HepG2 (cell line): Measurements from ENCODE around the gene NIPAL3. TPM values are rescaled to one million over a fixed set of nuclear protein-coding genes. Genes with fewer than 3 reads are reported as not detected.

Experiments
- ATAC-seq: fragments of 200-7000 bp; cut with Tn5 transposase; 3 replicates; pipeline ENCODE4 v1.9.1; 2020; ENCODE audit warnings: mild to moderate bottlenecking, moderate library complexity
- BruUV-seq: library from RNA; stranded (reverse); fragments of 400-500 nt; replicated peaks from 2 replicates; lab custom pipeline; 2021; lab: Mats Ljungman, UMichigan
- CTCF ChIA-PET: fragments of 300-600 bp; formaldehyde crosslinking; extraction: SDS; loops from one replicate; lab custom pipeline; 2021; ENCODE audit warnings: low total read pairs, inconsistent platforms, low intra/inter-chr PET ratio; lab: Yijun Ruan, JAX
- POLR2A ChIA-PET: fragments of 350-600 bp; sonication (Branson Sonifier 250); formaldehyde crosslinking; loops from one replicate; lab custom pipeline; 2020; ENCODE audit warnings: antibody characterized with exemption, inconsistent platforms; lab: Yijun Ruan, JAX
- DNase-seq: peaks from one replicate; pipeline ENCODE4 v3.0.0-alpha.2; 2015; ENCODE audit warnings: low spot score
- FAIRE-seq: peaks from 3 replicates; lab custom pipeline; 2011; peaks lifted over from hg19 to GRCh38; lab: Jason Lieb, UNC
- H2AFZ ChIP-seq: one replicate; pipeline ENCODE4 v1.6.1; 2011; ENCODE audit warnings: low read length, inconsistent platforms
- H3K27ac ChIP-seq: fragments of 300-600 bp; 3 replicates; pipeline ENCODE4 v1.8.0; 2011; ENCODE audit warnings: mixed run types, mild to moderate bottlenecking, mixed read lengths, low read length, inconsistent platforms; ENCODE audit not compliant: insufficient read depth; ENCODE audit errors: extremely low read length
- H3K27me3 ChIP-seq, 2 experiments: fragments of 200-600 bp in 1 of 2; 2 replicates in 1 of 2; 3 replicates in 1 of 2; pipeline versions ENCODE4 v1.6.0 to v1.8.0; 2011; ENCODE audit warnings: low read length in 2 of 2, mild to moderate bottlenecking in 2 of 2, moderate library complexity in 2 of 2, inconsistent platforms in 1 of 2; ENCODE audit not compliant: insufficient read depth in 2 of 2, control insufficient read depth in 1 of 2
- H3K36me3 ChIP-seq, 2 experiments: fragments of 200-600 bp in 1 of 2; replicated peaks in 1 of 2; 2 replicates in 1 of 2; 3 replicates in 1 of 2; pipeline versions ENCODE4 v1.5.1 to v1.8.0; 2011; ENCODE audit warnings: low read length in 2 of 2, inconsistent platforms in 1 of 2; ENCODE audit not compliant: insufficient read depth in 2 of 2, control insufficient read depth in 1 of 2
- H3K4me1 ChIP-seq: 2 replicates; pipeline ENCODE4 v1.5.1; 2012; ENCODE audit warnings: low read length, inconsistent platforms; ENCODE audit not compliant: insufficient read depth
- H3K4me2 ChIP-seq: 2 replicates; pipeline ENCODE4 v1.6.0; 2011; ENCODE audit warnings: low read depth, low read length, inconsistent platforms
- H3K4me3 ChIP-seq, 3 experiments: fragments of 200-600 bp in 1 of 3; sonication (generic), shearing (Covaris generic) in 1 of 3; replicated peaks in 1 of 3; 2 replicates each; pipeline ENCODE4 v1.5.1; 2011 to 2016; ENCODE audit warnings: low read length in 3 of 3, inconsistent platforms in 2 of 3, low read depth in 2 of 3, mild to moderate bottlenecking in 2 of 3, control low read depth in 1 of 3, mixed read lengths in 1 of 3; ENCODE audit not compliant: insufficient read depth in 1 of 3
- H3K79me2 ChIP-seq: one replicate; pipeline ENCODE4 v1.6.1; 2011; ENCODE audit warnings: low read length, inconsistent platforms; ENCODE audit not compliant: insufficient read depth
- H3K9ac ChIP-seq: 2 replicates; pipeline ENCODE4 v1.6.0; 2011; ENCODE audit warnings: mild to moderate bottlenecking, low read depth, low read length, inconsistent platforms; ENCODE audit not compliant: insufficient read depth
- H3K9me3 ChIP-seq: 2 replicates; pipeline ENCODE4 v1.5.1; 2012; ENCODE audit warnings: mild to moderate bottlenecking, low read length
- H4K20me1 ChIP-seq: 2 replicates; pipeline ENCODE4 v1.6.0; 2011; ENCODE audit warnings: inconsistent platforms, mild to moderate bottlenecking, low read length, moderate library complexity; ENCODE audit not compliant: insufficient read depth
- CREB1 ChIP-seq, 2 experiments: fragments of 450-650 bp in 1 of 2; IDR thresholded peaks; 2 replicates each; pipeline ENCODE4 v1.6.1; 2016 to 2017; ENCODE audit warnings: control low read depth in 1 of 2, mild to moderate bottlenecking in 1 of 2, missing compliant biosample characterization in 1 of 2, missing genetic modification characterization in 1 of 2
- HDAC1 ChIP-seq: sonication (generic); formaldehyde crosslinking; IDR thresholded peaks from 2 replicates; pipeline ENCODE4 v1.5.1; 2020; ENCODE audit warnings: mild to moderate bottlenecking, missing genetic modification reagents
- MTERF4 ChIP-seq: sonication (generic); formaldehyde crosslinking; IDR thresholded peaks from 2 replicates; pipeline ENCODE4 v1.8.0; 2023; ENCODE audit warnings: mild to moderate bottlenecking, missing genetic modification reagents
- SSRP1 ChIP-seq: IDR thresholded peaks from 2 replicates; pipeline ENCODE4 v1.6.1; 2016; ENCODE audit warnings: control low read depth
- TCF12 ChIP-seq, 2 experiments: fragments of 450-650 bp in 1 of 2; sonication (generic) in 1 of 2; formaldehyde crosslinking in 1 of 2; IDR thresholded peaks; 2 replicates each; pipeline versions ENCODE4 v1.6.1 to v1.8.0; 2017 to 2022; ENCODE audit warnings: antibody characterized with exemption in 1 of 2, mild to moderate bottlenecking in 1 of 2, missing genetic modification reagents in 1 of 2, moderate library complexity in 1 of 2
- ZNF644 ChIP-seq: IDR thresholded peaks from 2 replicates; pipeline ENCODE4 v1.6.1; 2016; ENCODE audit warnings: low read depth
- WGBS: methylation state at CpG from one replicate; pipeline ENCODE4 v1.1.6; 2017; ENCODE audit warnings: low lambda C conversion rate; 5-methylcytosine and 5-hydroxymethylcytosine counted together
- in situ Hi-C: cut with HindIII; loops from 2 replicates; pipeline ENCODE4 v1.10.0; 2017; ENCODE audit warnings: low pct_unique_long_range_greater_than_20kb; ENCODE audit not compliant: extremely low pct_ligation_motif_present
- intact Hi-C: fragments of 100-400 bp; cut with micrococcal nuclease; formaldehyde crosslinking; loops from one replicate; pipeline ENCODE4 v1.10.0; 2022; ENCODE audit not compliant: unreplicated experiment
- polyA plus RNA-seq, 8 experiments: library from polyadenylated mRNA; depleted of rRNA in 3 of 8; stranded (reverse) in 7 of 8; unstranded in 1 of 8; fragments of >200 nt; fragmentation: Illumina TruSeq in 4 of 8; extraction: Trizol in 4 of 8; gene quantifications; 2 replicates each; pipeline versions ENCODE4 v1.2.1 to v1.2.3, GENCODE V29; 2011 to 2016; ENCODE audit warnings: low read depth in 4 of 8, missing spikeins in 1 of 8, mixed read lengths in 1 of 8; ENCODE audit not compliant: insufficient read depth in 1 of 8
- total RNA-seq, 5 experiments: library from RNA; depleted of rRNA; stranded (reverse); fragments of >200 nt; fragmentation: Illumina TruSeq; extraction: Trizol; gene quantifications; 2 replicates each; pipeline ENCODE4 v1.2.3, GENCODE V29; 2016; ENCODE audit warnings: low read depth in 1 of 5
- TF ChIP-seq, protein P1 (sequence below): sonication (generic); formaldehyde crosslinking; IDR thresholded peaks from 2 replicates; pipeline ENCODE4 v1.5.0; 2020; ENCODE audit warnings: mild to moderate bottlenecking, missing genetic modification reagents
- TF ChIP-seq, protein P2 (sequence below): sonication (generic); formaldehyde crosslinking; IDR thresholded peaks from 2 replicates; pipeline ENCODE4 v1.9.0; 2022; ENCODE audit warnings: missing genetic modification reagents, mild to moderate bottlenecking, borderline replicate concordance

The NIPAL3 gene
- total and polyA plus RNA-seq, 2 of the 13 experiments (the other 11 are each of a cell fraction or from before 2014, with no cell fraction given): 5.6 to 8.6 TPM

DNA sequence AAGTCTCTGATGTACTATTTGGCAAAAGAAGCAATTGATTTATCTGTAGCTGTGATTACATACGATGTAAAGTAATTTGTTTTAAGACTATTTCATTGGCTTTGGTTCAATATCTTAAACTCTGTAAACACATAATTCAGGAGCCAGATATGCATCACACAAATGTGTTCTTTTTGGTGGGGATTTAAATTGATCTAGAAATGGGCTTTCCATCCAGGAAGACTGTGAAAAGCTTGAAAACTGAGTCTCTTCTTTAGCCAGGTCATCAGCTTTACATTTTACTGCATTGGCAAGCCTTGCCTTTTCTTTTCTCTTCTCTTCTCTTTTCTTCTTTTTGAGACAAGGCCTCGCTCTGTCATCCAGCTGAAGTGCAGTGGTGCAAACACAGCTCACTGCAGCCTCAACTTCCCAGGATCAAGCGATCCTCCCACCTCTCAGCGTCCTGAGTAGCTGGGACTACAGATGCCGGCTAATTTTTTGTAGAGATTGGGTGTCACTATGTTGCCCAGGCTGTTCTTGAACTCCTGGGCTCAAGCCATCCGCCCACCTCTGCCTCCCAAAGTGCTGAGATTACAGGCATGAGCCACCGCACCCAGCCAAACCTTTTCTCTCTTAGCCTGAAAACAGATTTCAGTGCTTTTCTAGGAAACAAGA, 88.4 kb downstream of the NIPAL3 start:
- H3K4me1 ChIP-seq: peaks cover 54% of the 10 kb centered on the region
- no peak overlapping the region for H2AFZ ChIP-seq
- no peaks in the 10 kb centered on the region for H4K20me1 ChIP-seq
- in situ Hi-C loops: no loop called here
- no peaks in the 10 kb centered on the region for H3K9me3 ChIP-seq
- FAIRE-seq: no peak
- WGBS: 43% methylated on average over 7 of the region's 7 CpGs
- no peak for ATAC-seq
- H3K27me3 ChIP-seq: no peaks in the 10 kb centered on the region; a peak in 1 of 5 replicates
- H3K4me3 ChIP-seq: peak overlapping the region; percentile 71 to 84 (median 72)
- H3K9ac ChIP-seq: peak overlapping the region; percentile 81; the same call in 1 of the 2 replicates
- no peak for DNase-seq
- peaks cover 10% of the 10 kb centered on the region for H3K79me2 ChIP-seq
- CTCF ChIA-PET: no interaction called here
- peak overlapping the region; percentile 95 for H3K4me2 ChIP-seq
- no TSS peak for BruUV-seq
- H3K27ac ChIP-seq: peak overlapping the region; percentile 33
- no peak for TF ChIP-seq TCF12 (IDR thresholded peaks at IDR 0.05)
- no peak for TF ChIP-seq TCF12 (CRISPR knock-in tag; IDR thresholded peaks at IDR 0.05)
- TF ChIP-seq HDAC1 (CRISPR knock-in tag): 0 out of 2 replicates have a peak, but pooled peaks have one; percentile 7
- TF ChIP-seq, protein P1, sequence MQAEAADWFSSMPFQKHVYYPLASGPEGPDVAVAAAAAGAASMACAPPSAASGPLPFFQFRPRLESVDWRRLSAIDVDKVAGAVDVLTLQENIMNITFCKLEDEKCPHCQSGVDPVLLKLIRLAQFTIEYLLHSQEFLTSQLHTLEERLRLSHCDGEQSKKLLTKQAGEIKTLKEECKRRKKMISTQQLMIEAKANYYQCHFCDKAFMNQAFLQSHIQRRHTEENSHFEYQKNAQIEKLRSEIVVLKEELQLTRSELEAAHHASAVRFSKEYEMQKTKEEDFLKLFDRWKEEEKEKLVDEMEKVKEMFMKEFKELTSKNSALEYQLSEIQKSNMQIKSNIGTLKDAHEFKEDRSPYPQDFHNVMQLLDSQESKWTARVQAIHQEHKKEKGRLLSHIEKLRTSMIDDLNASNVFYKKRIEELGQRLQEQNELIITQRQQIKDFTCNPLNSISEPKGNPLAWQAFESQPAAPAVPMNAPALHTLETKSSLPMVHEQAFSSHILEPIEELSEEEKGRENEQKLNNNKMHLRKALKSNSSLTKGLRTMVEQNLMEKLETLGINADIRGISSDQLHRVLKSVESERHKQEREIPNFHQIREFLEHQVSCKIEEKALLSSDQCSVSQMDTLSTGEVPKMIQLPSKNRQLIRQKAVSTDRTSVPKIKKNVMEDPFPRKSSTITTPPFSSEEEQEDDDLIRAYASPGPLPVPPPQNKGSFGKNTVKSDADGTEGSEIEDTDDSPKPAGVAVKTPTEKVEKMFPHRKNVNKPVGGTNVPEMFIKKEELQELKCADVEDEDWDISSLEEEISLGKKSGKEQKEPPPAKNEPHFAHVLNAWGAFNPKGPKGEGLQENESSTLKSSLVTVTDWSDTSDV: no peak
- TF ChIP-seq SSRP1 (CRISPR knock-in tag): no peak
- TF ChIP-seq CREB1 (IDR thresholded peaks at IDR 0.05): no peak
- 0 out of 2 replicates have a peak, but pooled peaks have one; percentile 14 for TF ChIP-seq CREB1 (CRISPR knock-in tag; IDR thresholded peaks at IDR 0.05)
- TF ChIP-seq, protein P2, sequence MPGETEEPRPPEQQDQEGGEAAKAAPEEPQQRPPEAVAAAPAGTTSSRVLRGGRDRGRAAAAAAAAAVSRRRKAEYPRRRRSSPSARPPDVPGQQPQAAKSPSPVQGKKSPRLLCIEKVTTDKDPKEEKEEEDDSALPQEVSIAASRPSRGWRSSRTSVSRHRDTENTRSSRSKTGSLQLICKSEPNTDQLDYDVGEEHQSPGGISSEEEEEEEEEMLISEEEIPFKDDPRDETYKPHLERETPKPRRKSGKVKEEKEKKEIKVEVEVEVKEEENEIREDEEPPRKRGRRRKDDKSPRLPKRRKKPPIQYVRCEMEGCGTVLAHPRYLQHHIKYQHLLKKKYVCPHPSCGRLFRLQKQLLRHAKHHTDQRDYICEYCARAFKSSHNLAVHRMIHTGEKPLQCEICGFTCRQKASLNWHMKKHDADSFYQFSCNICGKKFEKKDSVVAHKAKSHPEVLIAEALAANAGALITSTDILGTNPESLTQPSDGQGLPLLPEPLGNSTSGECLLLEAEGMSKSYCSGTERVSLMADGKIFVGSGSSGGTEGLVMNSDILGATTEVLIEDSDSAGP (CRISPR knock-in tag): no peak
- TF ChIP-seq ZNF644 (CRISPR knock-in tag): no peak
- TF ChIP-seq MTERF4: 0 out of 2 replicates have a peak, but pooled peaks have one; percentile 13
- H3K36me3 ChIP-seq: no peaks in the 10 kb centered on the region
- POLR2A ChIA-PET: no interaction called here
- intact Hi-C loops: loop anchor here (5.0 to 10.0 kb wide), 2 partner anchors 53 to 89 kb away; partner anchors contain the start of genes NCMAP, NIPAL3 and STPG1
